GM12878 (cell line): Measurements from ENCODE around the gene MRTFA. TPM values are rescaled to one million over a fixed set of nuclear protein-coding genes. Genes with fewer than 3 reads are reported as not detected.

Experiments used
- ATAC-seq: fragments of 200-7000 bp; cut with Tn5 transposase; 3 replicates; pipeline ENCODE4 v1.9.1; 2020; ENCODE audit warnings: mild to moderate bottlenecking, moderate library complexity
- BruUV-seq: library from RNA; stranded (reverse); fragments of 400-500 nt; replicated peaks from 2 replicates; lab custom pipeline; 2021; lab: Mats Ljungman, UMichigan
- CTCF ChIA-PET: fragments of 300-600 bp; sonication (Branson Sonifier 250); formaldehyde crosslinking; extraction: SDS; loops from one replicate; lab custom pipeline; 2021; ENCODE audit warnings: inconsistent platforms; lab: Yijun Ruan, JAX
- POLR2A ChIA-PET: fragments of 350-600 bp; formaldehyde crosslinking; extraction: SDS; loops from one replicate; lab custom pipeline; 2021; ENCODE audit warnings: inconsistent platforms; lab: Charles Lee
- RAD21 ChIA-PET: fragments of 300-600 bp; sonication (Branson Sonifier 250); formaldehyde crosslinking; loops from one replicate; lab custom pipeline; 2023; ENCODE audit warnings: antibody characterized with exemption; ENCODE audit not compliant: unreplicated experiment; lab: Charles Lee
- SMC1A ChIA-PET: fragments of 300-600 bp; sonication (Branson Sonifier 250); formaldehyde crosslinking; loops from one replicate; lab custom pipeline; 2023; ENCODE audit not compliant: unreplicated experiment, uncharacterized antibody; lab: Charles Lee
- DNase-seq: peaks from one replicate; pipeline ENCODE4 v3.0.0-alpha.2; 2011; ENCODE audit warnings: low read depth, low spot score
- FAIRE-seq: peaks from 3 replicates; lab custom pipeline; 2011; peaks lifted over from hg19 to GRCh38; lab: Jason Lieb, UNC
- H2AFZ ChIP-seq: 2 replicates; pipeline ENCODE4 v1.6.0; 2011; ENCODE audit warnings: low read depth, low read length, control low read depth; ENCODE audit not compliant: control insufficient read depth
- H3K27ac ChIP-seq: 2 replicates; pipeline ENCODE4 v1.5.1; 2011; ENCODE audit warnings: control low read depth; ENCODE audit not compliant: control insufficient read depth, insufficient read depth
- H3K27me3 ChIP-seq, 2 experiments: replicated peaks in 1 of 2; 2 replicates each; pipeline versions ENCODE4 v1.6.0 to v1.6.1; 2011; ENCODE audit warnings: low read length in 1 of 2; ENCODE audit not compliant: control insufficient read depth in 2 of 2, insufficient read depth in 2 of 2
- H3K36me3 ChIP-seq, 2 experiments: 2 replicates each; pipeline ENCODE4 v1.5.1; 2011; ENCODE audit warnings: low read length in 1 of 2; ENCODE audit not compliant: control insufficient read depth in 2 of 2, insufficient read depth in 2 of 2
- H3K4me1 ChIP-seq: 2 replicates; pipeline ENCODE4 v1.6.1; 2011; ENCODE audit warnings: mild to moderate bottlenecking, low read length, moderate library complexity, mixed read lengths; ENCODE audit not compliant: control insufficient read depth, insufficient read depth
- H3K4me2 ChIP-seq: 2 replicates; pipeline ENCODE4 v1.6.0; 2011; ENCODE audit warnings: control low read depth; ENCODE audit not compliant: control insufficient read depth, insufficient read depth
- H3K4me3 ChIP-seq: fragments of 200-600 bp; sonication (generic); 2 replicates; pipeline ENCODE4 v1.5.1; 2016
- H3K79me2 ChIP-seq: 2 replicates; pipeline ENCODE4 v1.6.0; 2011; ENCODE audit warnings: low read length; ENCODE audit not compliant: control insufficient read depth, insufficient read depth
- H3K9ac ChIP-seq: 2 replicates; pipeline ENCODE4 v1.8.0; 2011; ENCODE audit warnings: low read length, control low read depth, mixed read lengths; ENCODE audit not compliant: control insufficient read depth, insufficient read depth
- H3K9me3 ChIP-seq: replicated peaks from 3 replicates; pipeline ENCODE4 v1.5.1; 2011; ENCODE audit warnings: mild to moderate bottlenecking, low read length; ENCODE audit not compliant: control insufficient read depth, insufficient read depth
- H4K20me1 ChIP-seq: 2 replicates; pipeline ENCODE4 v1.6.0; 2011; ENCODE audit not compliant: control insufficient read depth, insufficient read depth
- BACH1 ChIP-seq: fragments of 450-650 bp; IDR thresholded peaks from 2 replicates; pipeline ENCODE4 v1.6.1; 2017; ENCODE audit warnings: mild to moderate bottlenecking, borderline replicate concordance
- CEBPB ChIP-seq, 2 experiments: fragments of 150-350 bp in 1 of 2; IDR thresholded peaks; 2 replicates each; pipeline ENCODE4 v1.6.1; 2012 to 2014; ENCODE audit warnings: low read depth in 2 of 2, low read length in 2 of 2, borderline replicate concordance in 1 of 2, inconsistent platforms in 1 of 2
- CREB1 ChIP-seq: IDR thresholded peaks from 2 replicates; pipeline ENCODE4 v1.6.1; 2012; ENCODE audit warnings: low read depth, mild to moderate bottlenecking, inconsistent platforms
- GABPA ChIP-seq: IDR thresholded peaks from 2 replicates; pipeline ENCODE4 v1.6.1; 2014; ENCODE audit warnings: antibody characterized with exemption, low read depth, mild to moderate bottlenecking, inconsistent platforms
- HCFC1 ChIP-seq: fragments of 150-350 bp; IDR thresholded peaks from 2 replicates; pipeline ENCODE4 v1.6.1; 2014; ENCODE audit warnings: low read length
- JUND ChIP-seq: IDR thresholded peaks from 2 replicates; pipeline ENCODE4 v1.6.1; 2012; ENCODE audit warnings: low read depth, mild to moderate bottlenecking, low read length, improper control_type of control experiment, moderate library complexity
- KAT2A ChIP-seq: conservative IDR thresholded peaks from 2 replicates; pipeline ENCODE4 v1.6.1; 2011; ENCODE audit warnings: low read depth, low read length; ENCODE audit not compliant: control insufficient read depth
- MTA3 ChIP-seq: IDR thresholded peaks from 2 replicates; pipeline ENCODE4 v1.6.1; 2012; ENCODE audit warnings: low read length, inconsistent platforms, borderline replicate concordance
- NR2C1 ChIP-seq: fragments of 450-650 bp; IDR thresholded peaks from 2 replicates; pipeline ENCODE4 v1.6.1; 2017; ENCODE audit warnings: antibody characterized with exemption, mild to moderate bottlenecking, moderate library complexity
- RB1 ChIP-seq: fragments of 450-650 bp; formaldehyde crosslinking; IDR thresholded peaks from 2 replicates; pipeline ENCODE4 v1.6.1; 2017; ENCODE audit warnings: mild to moderate bottlenecking, borderline replicate concordance
- RFX5 ChIP-seq: IDR thresholded peaks from 2 replicates; pipeline ENCODE4 v1.6.1; 2011; ENCODE audit warnings: low read depth, low read length, improper control_type of control experiment
- SUPT20H ChIP-seq: IDR thresholded peaks from 2 replicates; pipeline ENCODE4 v1.6.1; 2011; ENCODE audit warnings: low read depth, mild to moderate bottlenecking, low read length, moderate library complexity, borderline replicate concordance; ENCODE audit not compliant: control insufficient read depth
- USF1 ChIP-seq: IDR thresholded peaks from 2 replicates; pipeline ENCODE4 v1.6.1; 2011; ENCODE audit warnings: borderline replicate concordance, low read depth, mild to moderate bottlenecking, moderate library complexity, mixed read lengths, low read length; ENCODE audit not compliant: insufficient read depth; ENCODE audit errors: extremely low read length
- ZBTB33 ChIP-seq: fragments of 450-650 bp; IDR thresholded peaks from 2 replicates; pipeline ENCODE4 v1.6.1; 2017; ENCODE audit warnings: mild to moderate bottlenecking
- ZNF274 ChIP-seq: IDR thresholded peaks from one replicate; pipeline ENCODE4 v1.8.0; 2011; ENCODE audit not compliant: insufficient read length, insufficient read depth
- ZZZ3 ChIP-seq: IDR thresholded peaks from 2 replicates; pipeline ENCODE4 v1.6.1; 2011; ENCODE audit warnings: low read depth; ENCODE audit not compliant: control insufficient read depth, insufficient read length
- WGBS: methylation state at CpG from one replicate; pipeline ENCODE4 v1.1.6; 2016; ENCODE audit warnings: low lambda C conversion rate; ENCODE audit not compliant: insufficient replicate concordance, insufficient coverage; ENCODE audit errors: missing lambda C conversion rate; 5-methylcytosine and 5-hydroxymethylcytosine counted together
- in situ Hi-C: fragments of 300-500 bp; cut with MboI; formaldehyde crosslinking; loops from 9 replicates; pipeline ENCODE4 v1.14.3; 2018; ENCODE audit warnings: mixed read lengths
- intact Hi-C: fragments of 100-400 bp; cut with micrococcal nuclease; formaldehyde crosslinking; loops from one replicate; pipeline ENCODE4 v1.14.2; 2022; ENCODE audit not compliant: unreplicated experiment
- polyA plus RNA-seq, 11 experiments: library from polyadenylated mRNA; depleted of rRNA in 4 of 11; unstranded in 6 of 11; stranded (reverse) in 5 of 11; fragments of >200 nt; fragmentation: Nextera tagmentation in 4 of 11; fragmentation: Illumina TruSeq in 1 of 11; extraction: Ambion mirVana in 4 of 11; extraction: Trizol in 1 of 11; gene quantifications; 1 replicate in 1 of 11; 2 replicates in 10 of 11; pipeline versions ENCODE4 v1.2.1 to v1.2.3, GENCODE V29; 2011 to 2016; ENCODE audit warnings: inconsistent platforms in 2 of 11, missing spikeins in 2 of 11, low read depth in 1 of 11
- total RNA-seq, 4 experiments: library from RNA; depleted of rRNA in 3 of 4; stranded (reverse); fragments of >200 nt in 3 of 4; fragmentation: Illumina TruSeq in 1 of 4; extraction: Trizol in 1 of 4; gene quantifications; 2 replicates each; pipeline versions ENCODE4 v1.2.1 to v1.2.3, GENCODE V29; 2013 to 2021
- TF ChIP-seq, protein P1 (sequence below): IDR thresholded peaks from 2 replicates; pipeline ENCODE4 v1.6.1; 2011; ENCODE audit warnings: mild to moderate bottlenecking, low read depth, low read length, moderate library complexity; ENCODE audit not compliant: insufficient replicate concordance

The MRTFA gene
- total and polyA plus RNA-seq, 10 of the 15 experiments (the other 5 are each of a cell fraction or from before 2014, with no cell fraction given), result 2.0 to 63.9 (median 17.9) TPM

- no peaks in the 10 kb centered on the region for H4K20me1 ChIP-seq
- TF ChIP-seq GABPA, result no peak
- TF ChIP-seq BACH1, result no peak
- no peak for TF ChIP-seq SUPT20H
- no peak for TF ChIP-seq CREB1
- TF ChIP-seq ZNF274, result no peak
- TF ChIP-seq, protein P1, sequence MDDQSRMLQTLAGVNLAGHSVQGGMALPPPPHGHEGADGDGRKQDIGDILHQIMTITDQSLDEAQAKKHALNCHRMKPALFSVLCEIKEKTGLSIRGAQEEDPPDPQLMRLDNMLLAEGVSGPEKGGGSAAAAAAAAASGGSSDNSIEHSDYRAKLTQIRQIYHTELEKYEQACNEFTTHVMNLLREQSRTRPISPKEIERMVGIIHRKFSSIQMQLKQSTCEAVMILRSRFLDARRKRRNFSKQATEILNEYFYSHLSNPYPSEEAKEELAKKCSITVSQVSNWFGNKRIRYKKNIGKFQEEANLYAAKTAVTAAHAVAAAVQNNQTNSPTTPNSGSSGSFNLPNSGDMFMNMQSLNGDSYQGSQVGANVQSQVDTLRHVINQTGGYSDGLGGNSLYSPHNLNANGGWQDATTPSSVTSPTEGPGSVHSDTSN, result no peak
- TF ChIP-seq RB1, result no peak
- no peak for TF ChIP-seq CEBPB (IDR thresholded peaks at IDR 0.05; ENCODE audit: borderline replicate concordance in 1 of 2, low read depth in 2 of 2, low read length in 2 of 2)
- TF ChIP-seq JUND, result no peak
- TF ChIP-seq USF1, result no peak
- TF ChIP-seq HCFC1, result no peak
- TF ChIP-seq ZZZ3, result no peak
- TF ChIP-seq RFX5, result no peak
- no peak for TF ChIP-seq KAT2A
- no peak for TF ChIP-seq NR2C1
- no peak for TF ChIP-seq MTA3
- no peak for TF ChIP-seq ZBTB33
- TF ChIP-seq, all 136 proteins: peak for 0
- ChIA-PET RAD21 (interaction anchor here (1.3 kb wide), 2 partner anchors 40 to 86 kb away, joined by 3 to 4 read pairs; no protein-coding TSS in a partner anchor), CTCF (interaction anchor here (0.5 to 10.9 kb wide), 8 partner anchors 18 to 213 kb away, joined by 3 to 202 read pairs (median 4); partner anchors contain the start of gene MRTFA), POLR2A (interaction anchor here (0.5 to 1.0 kb wide), 4 partner anchors 19 to 1237 kb away, joined by 3 read pairs; no protein-coding TSS in a partner anchor), SMC1A (interaction anchor here (0.9 to 8.1 kb wide), 14 partner anchors 14 to 213 kb away, joined by 3 to 141 read pairs (median 4); no protein-coding TSS in a partner anchor)
- peaks cover 42% of the 10 kb centered on the region for H3K79me2 ChIP-seq
- H3K27me3 ChIP-seq, result no peaks in the 10 kb centered on the region
- H2AFZ ChIP-seq, result no peak overlapping the region
- TSS peak; percentile 44 for BruUV-seq
- peaks cover 25 to 40% of the 10 kb centered on the region in 2 experiments for H3K36me3 ChIP-seq
- peaks cover 51% of the 10 kb centered on the region for H3K4me1 ChIP-seq
- 33% methylated on average over 3 of the region's 3 CpGs for WGBS
- in situ Hi-C loops, result loop anchor here (5.0 kb wide), 1 partner anchor 209 kb away; no protein-coding TSS in a partner anchor
- no peak overlapping the region for H3K9ac ChIP-seq
- DNase-seq (no peak), ATAC-seq (no peak), FAIRE-seq (no peak)
- no peak overlapping the region for H3K4me3 ChIP-seq
- no peaks in the 10 kb centered on the region for H3K9me3 ChIP-seq
- peak overlapping the region; percentile 84 for H3K27ac ChIP-seq
- intact Hi-C loops, result loop anchor here (10.0 kb wide), 1 partner anchor 461 kb away; no protein-coding TSS in a partner anchor
- peak overlapping the region; percentile 11; the same call in 1 of the 2 replicates for H3K4me2 ChIP-seq
Observed at GRCh38 chr22:40433416-40434090, 203.0 kb downstream of the MRTFA start.
